HG02981 (cell line): ENCODE results near the gene SRRM2.
"Not testable (repeated sequence)": the region's sequence is repeated elsewhere in the genome, so short reads cannot be mapped to it uniquely, and the experiment has no call there.

Experiments used
- ATAC-seq: cut with Tn5 transposase; IDR thresholded peaks from one replicate; pipeline ENCODE4 v1.9.1; 2021; ENCODE audit warnings: mild to moderate bottlenecking, moderate library complexity; ENCODE audit not compliant: unreplicated experiment

SRRM2 gene

DNA sequence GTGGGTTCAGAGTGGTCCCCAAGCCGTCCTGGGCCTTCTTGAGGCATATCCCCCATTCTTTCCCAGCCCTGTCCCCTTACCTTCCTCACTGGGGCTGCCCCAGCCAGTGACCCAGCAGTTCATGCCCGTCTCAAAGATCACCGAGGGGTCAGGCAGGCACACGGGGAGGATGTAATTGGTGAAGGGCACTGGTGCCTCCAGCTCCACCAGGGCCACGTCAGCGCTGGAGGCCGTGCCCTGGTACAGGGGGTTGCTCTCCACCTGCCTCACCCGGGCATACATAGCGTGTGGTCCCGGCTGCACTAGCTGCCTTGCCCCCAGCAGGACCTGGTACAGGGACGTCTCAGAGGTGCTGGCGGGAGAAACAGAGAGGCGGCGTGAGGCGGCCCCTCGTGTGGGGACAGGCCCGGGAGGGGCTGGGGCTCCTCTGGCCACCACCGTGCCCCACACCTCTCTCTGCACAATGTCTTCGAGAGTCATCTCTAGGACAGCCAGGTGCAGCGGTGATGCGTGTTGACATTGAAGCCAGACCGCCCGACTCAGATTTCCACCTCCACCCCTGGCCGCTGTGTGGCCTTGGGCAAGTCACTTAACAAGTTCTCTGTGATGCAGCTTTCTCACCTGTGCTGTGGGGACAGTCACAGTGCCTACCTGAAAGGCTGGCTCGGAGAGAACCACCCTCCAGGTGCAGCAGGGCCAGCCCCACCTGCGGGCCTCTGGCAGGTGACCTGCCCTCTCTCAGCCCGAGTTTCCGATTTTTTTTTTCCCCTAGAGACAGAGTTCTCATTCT, 38.3 kb upstream of the SRRM2 start:
- no peak for ATAC-seq

DNA sequence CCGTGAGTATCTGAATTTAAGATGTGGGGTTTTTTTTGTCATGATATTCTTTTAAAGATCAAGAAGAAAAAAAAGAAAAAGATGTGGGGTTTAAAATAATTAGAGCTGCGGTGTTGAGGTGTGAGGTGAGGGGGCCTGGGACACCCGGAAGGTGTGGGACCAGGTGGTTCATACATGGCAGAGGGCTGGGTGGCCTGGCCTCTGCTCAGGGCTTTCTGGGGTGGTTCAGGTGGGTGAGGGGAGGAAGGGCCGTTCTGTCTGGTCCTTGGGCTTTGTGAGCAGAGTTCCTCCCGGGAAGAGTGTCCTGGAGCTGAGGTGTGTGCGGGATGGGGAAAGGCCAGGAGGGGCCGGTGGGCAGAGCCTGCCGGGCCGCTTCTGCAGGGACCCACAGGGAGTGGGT, 37.4 kb upstream of the SRRM2 start:
- no peak for ATAC-seq

DNA sequence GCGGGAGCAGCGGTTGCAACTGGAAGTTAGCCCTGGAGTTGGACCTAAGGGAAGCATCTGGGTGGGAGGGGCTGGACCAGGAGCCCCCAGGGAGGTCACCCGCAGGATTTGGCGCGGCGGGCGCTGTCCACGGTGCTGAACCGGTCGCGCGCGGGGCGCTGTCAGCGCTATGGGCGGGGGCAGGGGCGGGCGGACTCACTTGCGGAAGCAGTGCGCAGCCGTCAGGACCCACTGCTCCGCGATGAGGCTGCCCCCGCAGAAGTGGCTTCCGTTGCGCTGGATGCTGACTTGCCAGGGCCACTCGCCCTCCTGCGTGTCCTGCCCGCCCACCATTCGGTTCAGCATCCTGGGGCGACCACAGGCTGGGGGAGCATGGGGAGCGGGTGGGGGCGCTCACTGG, 36.9 kb upstream of the SRRM2 start:
- no peak for ATAC-seq

DNA sequence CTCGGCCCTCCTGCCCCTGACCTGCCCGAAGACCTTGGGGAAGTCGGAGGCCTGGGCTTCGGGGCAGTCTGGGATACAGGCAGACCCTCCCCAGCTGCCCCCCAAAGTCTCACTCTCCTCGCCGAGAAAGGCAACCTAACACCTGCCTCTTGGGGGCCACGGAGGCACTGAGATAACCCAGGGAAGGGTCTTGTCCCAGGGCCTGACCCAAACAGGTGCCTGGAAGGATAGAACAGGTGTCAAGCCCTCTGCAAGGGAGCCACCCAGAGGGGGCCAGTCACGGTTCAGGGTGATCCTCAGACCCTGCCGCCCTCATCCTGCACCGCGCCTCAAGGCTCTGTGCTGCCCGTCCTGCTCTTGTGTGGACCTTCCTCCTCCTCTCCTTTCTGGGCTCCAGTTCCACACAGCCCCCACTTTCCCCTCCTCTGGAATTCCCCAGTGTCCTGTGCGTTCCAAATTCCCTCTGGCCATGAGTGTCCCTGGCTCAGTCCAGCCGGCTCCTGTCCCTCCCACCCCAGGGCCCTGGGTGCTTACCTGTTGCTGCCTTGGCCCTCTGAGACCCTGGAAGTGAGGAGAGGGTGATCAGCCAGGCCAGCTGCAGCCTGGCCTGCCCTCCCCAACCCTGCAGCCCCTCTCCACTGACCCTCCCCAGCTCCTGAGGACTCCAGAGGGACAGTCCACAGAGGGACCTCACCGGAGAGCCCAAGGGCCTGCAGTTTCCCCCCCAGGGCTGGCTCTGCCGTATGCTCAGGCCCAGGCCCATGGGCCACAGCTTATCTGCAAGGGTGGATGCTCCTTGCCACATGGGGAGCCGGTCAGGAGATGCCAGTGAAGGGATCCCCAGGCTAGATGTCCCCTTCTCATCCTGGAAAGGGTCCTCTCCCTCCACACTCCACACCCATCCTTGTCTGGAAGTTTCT, 36.2 kb upstream of the SRRM2 start:
- ATAC-seq = no peak

DNA sequence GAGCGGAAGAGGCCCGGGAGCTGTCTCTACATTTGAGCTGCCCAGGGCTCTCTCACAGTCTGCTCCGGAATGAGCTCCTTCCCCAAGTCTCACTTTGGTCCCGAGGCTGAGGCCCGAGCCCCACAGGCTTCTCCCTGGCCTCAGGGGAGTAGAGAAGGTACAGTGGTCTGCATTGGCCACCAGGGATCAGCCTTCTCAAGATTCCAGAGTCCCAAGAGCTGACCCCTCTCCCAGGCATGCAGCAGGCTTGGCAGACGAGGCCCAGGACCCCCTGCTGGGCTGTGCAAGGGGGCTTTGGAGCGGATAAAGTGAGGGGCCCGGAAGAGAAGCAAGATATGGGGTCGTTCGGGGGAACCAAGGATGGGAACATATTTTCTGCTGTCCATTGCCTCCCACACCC, 35.5 kb upstream of the SRRM2 start:
- ATAC-seq = no peak

DNA sequence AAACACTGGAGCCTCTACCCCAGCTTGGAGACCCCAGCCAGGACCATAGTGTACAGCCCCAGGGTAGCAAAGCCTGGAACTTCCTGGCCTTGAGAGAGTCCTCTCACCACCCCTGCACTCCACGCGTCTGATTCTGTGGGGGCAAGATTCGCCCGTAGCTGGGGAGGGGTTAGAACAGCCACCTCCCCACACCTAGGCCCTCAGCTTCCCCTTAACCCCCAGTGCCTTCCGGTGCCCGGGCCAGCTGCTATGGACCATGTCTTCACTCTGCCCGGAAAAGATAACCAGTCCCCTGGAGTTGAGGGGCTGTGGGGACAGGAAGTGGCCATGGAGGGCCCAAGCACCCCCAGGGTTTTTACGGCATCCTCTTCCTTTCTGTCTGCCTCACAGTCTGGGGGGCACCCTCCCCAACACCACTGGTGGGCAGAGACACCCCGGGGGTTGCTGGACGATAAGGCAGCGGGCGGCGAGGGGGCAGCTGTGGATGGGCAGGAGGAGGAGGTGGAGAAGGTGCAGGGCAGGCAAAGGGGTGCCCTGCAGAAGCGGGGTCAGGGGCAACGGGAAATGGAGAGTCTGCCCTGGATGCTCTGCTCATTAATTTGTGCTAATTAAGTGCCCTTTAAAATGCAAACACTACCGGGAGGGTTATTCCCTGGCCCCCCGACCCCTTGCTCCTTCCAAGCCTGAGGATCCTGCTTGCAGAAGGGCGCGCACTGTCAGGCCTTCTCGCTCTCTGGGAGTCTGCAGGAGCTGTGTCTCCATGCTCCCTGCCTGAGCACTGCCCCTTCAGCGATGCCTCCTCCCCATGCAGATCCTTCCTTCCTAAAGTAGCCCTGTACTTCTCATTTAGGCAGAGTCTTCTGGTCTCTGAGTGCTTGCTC, 34.8 kb upstream of the SRRM2 start:
- no peak for ATAC-seq

DNA sequence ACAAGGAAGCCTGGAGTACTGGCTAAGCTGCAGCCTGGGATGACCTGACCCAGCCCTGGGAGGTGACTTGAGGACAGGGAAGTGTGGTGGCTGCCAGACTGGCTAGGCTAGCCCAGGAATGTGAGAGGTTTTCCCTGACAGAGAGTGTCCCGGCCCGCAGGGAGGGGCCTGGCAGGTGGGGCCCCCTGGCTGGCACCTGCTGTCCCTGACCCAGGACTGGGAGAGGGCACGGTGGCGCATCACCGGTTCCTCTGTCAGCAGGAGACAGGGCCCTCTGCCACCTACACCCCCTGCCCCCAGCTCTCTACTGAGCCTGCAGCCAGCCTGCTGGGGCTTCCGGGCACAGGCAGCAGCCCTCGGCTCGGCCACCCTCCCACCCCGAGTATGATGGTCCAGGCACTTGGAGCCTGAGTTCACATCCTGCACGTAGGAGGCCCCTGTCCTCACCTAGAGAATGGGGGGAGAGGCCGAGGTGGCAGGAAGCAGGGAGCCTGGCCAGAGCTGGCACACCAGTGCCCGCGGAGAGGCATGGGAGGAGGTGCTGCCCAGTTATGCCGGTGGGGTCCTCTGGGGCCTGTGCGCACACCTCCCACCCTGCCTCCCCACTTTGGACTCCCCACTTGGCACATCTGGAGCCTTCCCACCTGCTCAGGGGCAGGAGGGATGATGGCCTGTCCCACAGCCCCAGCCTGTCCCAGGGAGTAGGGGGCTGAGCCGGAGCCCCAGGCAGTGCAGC, 32.9 kb upstream of the SRRM2 start:
- no peak for ATAC-seq

DNA sequence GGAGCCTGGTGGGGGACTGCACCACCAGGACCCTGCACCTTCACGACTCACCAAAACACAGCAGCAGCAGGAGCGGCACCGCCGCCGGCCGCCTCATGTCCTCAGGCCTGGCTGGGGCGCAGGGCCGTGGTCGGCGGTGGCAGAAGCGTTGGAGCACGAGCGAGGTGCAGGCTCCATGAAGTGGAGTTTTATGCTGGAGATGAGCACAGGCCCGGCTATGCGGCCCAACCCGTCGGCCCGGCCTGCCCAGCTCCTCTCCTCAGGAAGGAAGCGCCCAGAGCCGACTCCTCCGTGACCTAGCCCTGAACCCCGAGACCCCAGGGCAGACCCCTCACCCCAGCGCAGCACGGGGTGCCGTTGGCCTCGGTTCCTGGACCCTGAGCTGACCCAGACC, 32.4 kb upstream of the SRRM2 start, which contains the start of gene PRSS27:
TSS of gene PRSS27 (minus strand) at position 161 of the 394 bp plus-strand sequence. CDS start at position 97, 64 bp downstream.
- no peak for ATAC-seq

DNA sequence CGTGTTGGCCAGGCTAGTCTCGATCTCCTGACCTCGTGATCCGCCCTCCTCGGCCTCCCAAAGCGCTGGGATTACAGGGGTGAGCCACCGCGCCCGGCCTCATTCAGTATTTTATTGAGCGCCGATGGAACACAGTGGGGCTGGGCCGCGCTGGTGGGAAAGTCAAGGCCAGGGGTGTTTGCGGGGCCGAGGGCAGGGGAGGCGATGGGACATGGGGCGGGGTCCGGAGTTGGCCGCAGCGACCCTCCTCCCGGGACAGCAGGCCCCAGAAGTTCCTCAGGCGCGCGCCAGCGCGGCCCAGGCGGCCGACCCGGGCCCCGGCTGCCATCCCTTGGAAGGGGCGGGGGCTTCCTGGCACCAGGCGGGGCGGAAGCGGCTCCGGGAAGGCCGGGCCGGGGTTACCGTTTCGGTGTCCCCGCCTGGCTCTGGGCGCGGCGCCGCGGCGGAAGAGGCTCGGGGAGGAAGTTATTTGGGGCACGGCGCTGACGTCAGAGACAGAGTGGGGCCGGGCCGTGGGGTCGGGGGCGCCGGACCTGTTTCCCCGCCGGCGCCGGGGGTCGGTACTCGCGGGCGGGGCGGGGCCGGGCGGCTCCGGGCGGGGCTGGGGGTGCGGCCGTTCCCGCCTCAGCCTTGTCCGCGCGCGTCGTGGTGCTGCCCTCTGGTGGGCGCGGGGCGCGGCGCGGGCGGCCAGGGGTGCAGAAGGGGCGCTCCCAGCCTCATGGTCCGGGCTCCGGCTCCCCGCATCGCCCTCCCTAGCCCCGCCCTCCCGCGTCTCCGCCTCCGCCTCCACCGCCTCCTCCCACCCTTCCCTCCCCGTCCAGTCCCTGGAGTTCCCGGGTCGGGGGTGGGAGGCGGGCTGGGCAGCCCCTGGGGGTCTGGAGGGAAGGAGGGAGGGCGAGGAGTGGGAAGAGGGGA, 31.5 kb upstream of the SRRM2 start:
- peak; percentile 78 for ATAC-seq

DNA sequence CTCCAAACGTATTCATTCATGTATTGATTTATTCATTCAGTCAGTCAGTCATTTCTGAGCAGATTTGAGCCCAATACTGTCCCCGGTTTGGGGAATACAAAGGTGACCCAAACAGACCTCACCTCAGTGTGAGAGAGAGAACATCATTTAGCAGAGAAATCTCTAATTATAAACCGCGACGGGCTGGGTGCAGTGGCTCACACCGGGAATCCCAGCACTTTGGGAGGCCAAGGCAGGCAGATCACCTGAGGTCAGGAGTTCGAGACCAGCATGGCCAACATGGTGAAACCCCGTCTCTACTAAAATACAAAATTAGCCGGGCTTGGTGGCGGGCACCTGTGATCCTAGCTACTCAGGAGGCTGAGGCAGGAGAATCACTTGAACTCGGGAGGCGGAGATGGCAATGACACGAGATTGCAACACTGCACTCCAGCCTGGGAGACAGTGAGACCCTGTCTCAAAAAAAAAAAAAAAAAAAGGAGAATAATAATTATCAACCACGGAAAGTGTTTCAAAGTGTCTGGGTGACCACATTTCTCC, 30.7 kb upstream of the SRRM2 start:
- not testable (repeated sequence) for ATAC-seq

DNA sequence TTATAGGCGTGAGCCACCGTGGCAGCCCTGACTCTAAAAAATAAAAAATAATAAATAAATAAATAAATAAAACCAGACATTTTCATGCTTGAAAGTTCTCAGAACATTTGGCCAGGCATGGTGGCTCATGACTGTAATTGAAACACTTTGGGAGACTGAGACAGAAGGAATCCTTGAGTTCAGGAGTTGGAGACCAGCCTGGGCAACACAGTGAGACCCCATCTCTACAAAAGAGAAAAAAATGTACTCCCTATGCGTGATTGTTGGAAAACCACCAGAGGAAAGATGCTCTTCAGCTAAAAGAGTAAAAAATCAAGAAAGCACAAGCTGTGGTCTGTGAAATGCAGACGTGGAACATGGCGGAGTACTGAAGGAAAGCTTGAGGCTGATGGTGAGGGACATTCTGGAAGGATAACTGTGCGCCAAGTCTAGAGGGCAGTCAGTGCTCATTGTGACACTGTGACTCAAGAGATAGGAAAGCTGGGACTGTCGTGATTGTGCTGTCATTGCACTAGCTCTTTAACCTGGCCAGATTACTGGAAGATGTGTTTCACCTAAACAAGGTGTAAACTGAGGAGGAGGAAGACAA, 28.3 kb upstream of the SRRM2 start:
- no peak for ATAC-seq

DNA sequence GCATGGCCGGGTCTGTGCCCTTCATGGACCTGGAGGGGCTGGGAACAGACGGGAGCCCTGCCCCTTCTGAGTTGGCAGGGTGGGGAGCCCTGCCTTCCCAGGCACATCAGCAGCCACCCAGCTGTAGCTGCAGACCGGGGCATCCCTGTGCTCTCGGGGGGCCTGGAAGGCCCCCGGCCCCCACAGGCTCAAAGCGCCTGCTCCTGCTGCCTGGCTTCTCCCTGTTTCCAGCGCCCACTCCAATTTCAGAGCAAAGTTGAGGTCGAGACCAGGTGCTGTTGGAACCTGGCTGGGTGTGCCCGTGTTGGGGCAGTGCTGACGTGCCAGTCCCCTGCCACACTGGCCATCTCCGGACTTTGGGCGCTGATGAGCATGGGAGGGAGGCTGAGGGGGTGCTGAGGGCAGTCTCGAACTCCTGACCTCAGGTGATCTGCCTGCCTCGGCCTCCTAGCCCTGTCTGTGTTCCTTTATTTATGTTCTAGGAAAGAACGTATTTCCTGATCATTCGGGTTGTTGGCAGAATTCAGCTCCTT, 27.6 kb upstream of the SRRM2 start:
- no peak for ATAC-seq

DNA sequence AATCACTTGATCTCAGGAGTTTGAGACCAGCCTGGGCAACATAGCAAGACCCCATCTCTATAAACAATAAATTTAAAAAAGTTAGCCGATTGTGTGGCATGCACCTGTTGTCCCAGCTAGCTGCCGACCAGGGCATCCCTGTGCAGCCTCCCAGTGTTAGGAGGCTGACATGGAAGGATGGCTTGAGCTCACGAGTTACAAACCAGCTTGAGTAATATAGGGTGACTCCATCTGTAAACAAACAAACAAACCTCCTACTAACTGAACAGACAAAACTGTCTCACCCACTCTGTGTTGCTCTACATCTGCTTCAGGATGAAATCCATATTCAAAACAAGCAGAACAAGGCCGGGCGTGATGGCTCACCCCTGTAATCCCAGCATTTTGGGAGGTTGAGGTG, 25.5 kb upstream of the SRRM2 start:
- no peak for ATAC-seq

DNA sequence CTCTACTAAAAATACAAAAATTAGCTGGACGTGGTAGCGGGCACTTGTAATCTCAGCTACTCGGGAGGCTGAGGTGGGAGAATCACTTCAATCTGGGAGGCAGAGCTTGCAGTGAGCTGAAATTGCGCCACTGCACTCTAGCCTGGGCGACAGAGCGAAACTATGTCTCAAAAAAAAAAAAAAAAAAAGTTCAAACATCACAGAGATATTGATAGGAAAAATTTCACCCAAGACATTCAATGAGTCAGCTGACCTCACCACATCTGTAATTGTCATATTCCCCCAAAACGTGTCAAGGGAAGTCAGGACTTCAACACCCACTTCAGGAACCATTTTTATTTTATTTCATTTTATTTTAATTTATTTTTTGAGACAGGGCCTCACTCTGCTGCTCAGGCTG, 24.4 kb upstream of the SRRM2 start:
- ATAC-seq = no peak

DNA sequence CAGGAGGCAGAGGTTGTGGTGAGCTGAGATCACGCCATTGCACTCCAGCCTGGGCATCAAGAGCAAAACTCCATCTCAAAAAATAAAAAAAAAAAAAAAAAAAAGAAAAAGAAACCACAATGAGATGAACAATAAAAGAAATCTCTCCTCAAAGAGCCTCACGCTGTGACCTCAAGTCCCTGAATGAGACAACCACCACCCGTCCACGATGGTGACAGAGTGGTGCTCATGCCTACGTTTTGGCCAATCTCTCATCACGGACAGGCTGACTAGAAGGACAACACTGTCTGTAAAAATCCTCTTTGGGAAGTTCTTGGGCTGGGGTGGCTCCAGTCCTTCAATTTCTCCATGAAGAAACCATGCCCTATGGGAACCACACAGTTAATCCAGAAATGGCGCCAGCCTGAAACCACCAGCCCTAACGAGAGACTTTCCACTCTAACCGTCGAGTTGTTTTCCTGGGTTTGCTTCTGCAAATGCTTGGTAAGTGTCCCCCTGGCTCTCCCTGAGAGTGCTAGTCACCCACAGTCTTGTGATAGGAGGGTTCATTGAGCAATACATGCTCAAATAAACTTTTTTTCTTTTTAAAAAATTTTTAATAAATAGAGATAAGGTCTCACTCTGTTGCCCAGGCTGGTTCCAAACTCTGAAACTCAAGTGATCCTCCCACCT, 17.5 kb upstream of the SRRM2 start:
- ATAC-seq = no peak

DNA sequence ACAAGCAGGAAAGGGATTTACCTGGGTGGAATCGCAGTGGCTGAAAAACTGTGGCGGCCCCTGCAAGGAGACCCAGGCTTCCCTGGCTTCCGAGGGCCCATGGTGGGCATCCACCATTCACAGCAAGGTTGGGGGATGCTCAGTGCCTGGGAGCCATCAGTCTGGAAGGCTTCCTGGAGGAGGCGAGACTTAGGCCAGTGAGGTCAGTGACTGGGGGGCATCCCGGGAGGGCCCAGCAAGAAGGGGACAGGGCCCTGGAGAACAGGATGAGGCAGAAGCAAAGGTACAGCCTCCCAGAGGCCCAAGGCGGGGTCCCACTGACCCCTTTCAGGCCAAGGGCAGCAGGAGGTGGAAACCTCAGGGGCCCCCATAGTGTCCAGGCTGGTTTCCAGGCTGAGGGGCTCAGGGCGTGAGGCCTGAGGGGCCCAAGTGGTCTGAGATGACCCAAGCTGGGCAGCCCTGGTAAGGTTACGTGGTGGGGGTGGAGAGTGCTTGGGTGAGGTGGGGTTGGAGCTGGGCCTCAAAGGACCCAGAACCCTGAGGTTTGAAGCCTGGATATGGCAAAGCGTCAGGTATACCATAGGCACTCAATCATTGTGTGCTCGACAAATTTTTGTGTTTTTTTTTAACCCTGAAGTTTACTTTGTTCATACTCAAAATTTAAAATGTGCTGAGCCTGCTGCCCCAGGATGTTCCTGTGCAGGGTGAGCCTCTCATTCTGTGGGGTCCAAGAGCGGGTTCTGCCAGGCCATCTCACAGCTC, 15.8 kb upstream of the SRRM2 start:
- no peak for ATAC-seq

DNA sequence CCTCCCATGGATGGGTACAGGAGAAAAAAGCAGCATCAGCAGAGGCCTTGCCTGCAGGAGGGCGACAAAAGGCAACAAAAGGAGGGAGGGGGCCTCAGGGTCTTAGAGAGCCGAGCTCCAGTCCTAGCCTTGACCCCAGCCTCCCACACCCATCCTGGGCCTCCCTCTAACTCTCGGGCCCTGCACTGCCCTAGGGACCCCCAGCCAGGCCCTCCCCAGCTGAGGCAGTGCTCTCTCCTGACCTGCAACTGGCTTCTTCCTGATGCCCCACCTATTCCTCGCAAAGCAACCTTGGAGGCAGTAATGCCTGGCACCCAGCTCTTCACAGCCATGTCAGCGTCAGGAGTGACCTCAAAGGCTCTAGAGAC, 15.2 kb upstream of the SRRM2 start:
- ATAC-seq = no peak
